Liver (tissue), 3 donors: ENCODE measurements around the gene GRIP2.

ENCODE experiments used
- ATF3 ChIP-seq: IDR thresholded peaks from 2 replicates; pipeline ENCODE4 v1.6.1; 2016; ENCODE audit warnings: antibody characterized with exemption
- EGR1 ChIP-seq, 2 donors: IDR thresholded peaks; 2 replicates each; pipeline ENCODE4 v1.6.1; 2016 to 2018; ENCODE audit warnings: antibody characterized with exemption in 2 of 2, low read depth in 2 of 2
- FOXA1 ChIP-seq: IDR thresholded peaks from 2 replicates; pipeline ENCODE4 v1.6.1; 2016; ENCODE audit warnings: antibody characterized with exemption
- GABPA ChIP-seq, 2 donors: IDR thresholded peaks in 1 of 2; conservative IDR thresholded peaks in 1 of 2; 2 replicates each; pipeline ENCODE4 v1.6.1; 2016; ENCODE audit warnings: antibody characterized with exemption in 2 of 2, mild to moderate bottlenecking in 1 of 2, moderate library complexity in 1 of 2
- MAX ChIP-seq: IDR thresholded peaks from 2 replicates; pipeline ENCODE4 v1.6.1; 2016; ENCODE audit warnings: antibody characterized with exemption
- RAD21 ChIP-seq, 2 donors: IDR thresholded peaks; 2 replicates each; pipeline ENCODE4 v1.6.1; 2016; ENCODE audit warnings: antibody characterized with exemption in 2 of 2, mild to moderate bottlenecking in 2 of 2
- SP1 ChIP-seq: IDR thresholded peaks from 2 replicates; pipeline ENCODE4 v1.6.1; 2018; ENCODE audit warnings: antibody characterized with exemption, mild to moderate bottlenecking
- TF ChIP-seq, protein P1 (sequence below): fragments of 150-350 bp; IDR thresholded peaks from 2 replicates; pipeline ENCODE4 v1.5.1; 2017; ENCODE audit warnings: improper control_type of control experiment, low read depth, low read length; ENCODE audit not compliant: missing input control
- TF ChIP-seq, protein P2 (sequence below): IDR thresholded peaks from 2 replicates; pipeline ENCODE4 v1.6.1; 2016; ENCODE audit warnings: antibody characterized with exemption
- TF ChIP-seq, protein P3 (sequence below): IDR thresholded peaks from 2 replicates; pipeline ENCODE4 v1.6.1; 2016; ENCODE audit warnings: antibody characterized with exemption, mild to moderate bottlenecking
- donor health status: healthy.
- donor health status: healthy.

DNA sequence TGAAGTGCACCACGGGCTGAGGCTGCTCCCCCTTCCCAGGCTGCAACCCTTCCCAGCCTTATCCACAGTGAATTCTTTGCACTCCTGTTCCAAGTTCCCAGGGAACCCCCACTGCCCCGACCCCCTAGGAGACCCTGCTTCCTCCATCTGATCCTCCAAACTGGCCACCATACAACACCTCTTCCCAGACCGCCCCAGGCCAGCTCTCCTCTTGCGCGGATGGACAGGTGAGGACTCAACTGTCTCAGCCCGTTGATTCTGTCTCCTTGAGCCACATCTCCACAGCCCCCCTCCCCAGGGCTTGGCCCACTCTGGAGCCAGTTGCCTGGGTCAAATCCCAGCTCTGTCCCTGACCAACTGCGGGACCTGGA is 21.7 kb downstream of the GRIP2 start:
- TF ChIP-seq, protein P1, sequence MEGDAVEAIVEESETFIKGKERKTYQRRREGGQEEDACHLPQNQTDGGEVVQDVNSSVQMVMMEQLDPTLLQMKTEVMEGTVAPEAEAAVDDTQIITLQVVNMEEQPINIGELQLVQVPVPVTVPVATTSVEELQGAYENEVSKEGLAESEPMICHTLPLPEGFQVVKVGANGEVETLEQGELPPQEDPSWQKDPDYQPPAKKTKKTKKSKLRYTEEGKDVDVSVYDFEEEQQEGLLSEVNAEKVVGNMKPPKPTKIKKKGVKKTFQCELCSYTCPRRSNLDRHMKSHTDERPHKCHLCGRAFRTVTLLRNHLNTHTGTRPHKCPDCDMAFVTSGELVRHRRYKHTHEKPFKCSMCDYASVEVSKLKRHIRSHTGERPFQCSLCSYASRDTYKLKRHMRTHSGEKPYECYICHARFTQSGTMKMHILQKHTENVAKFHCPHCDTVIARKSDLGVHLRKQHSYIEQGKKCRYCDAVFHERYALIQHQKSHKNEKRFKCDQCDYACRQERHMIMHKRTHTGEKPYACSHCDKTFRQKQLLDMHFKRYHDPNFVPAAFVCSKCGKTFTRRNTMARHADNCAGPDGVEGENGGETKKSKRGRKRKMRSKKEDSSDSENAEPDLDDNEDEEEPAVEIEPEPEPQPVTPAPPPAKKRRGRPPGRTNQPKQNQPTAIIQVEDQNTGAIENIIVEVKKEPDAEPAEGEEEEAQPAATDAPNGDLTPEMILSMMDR = no peak
- TF ChIP-seq FOXA1 (no peak), GABPA (IDR thresholded peaks at IDR 0.05 in 1 of 2, conservative IDR thresholded peaks at IDR 0.05 in 1 of 2) (no peak), MAX (no peak), ATF3 (no peak), EGR1 (IDR thresholded peaks at IDR 0.05; ENCODE audit: low read depth in 2 of 2) (no peak), SP1 (no peak), RAD21 (IDR thresholded peaks at IDR 0.05) (no peak)
- TF ChIP-seq, protein P2, sequence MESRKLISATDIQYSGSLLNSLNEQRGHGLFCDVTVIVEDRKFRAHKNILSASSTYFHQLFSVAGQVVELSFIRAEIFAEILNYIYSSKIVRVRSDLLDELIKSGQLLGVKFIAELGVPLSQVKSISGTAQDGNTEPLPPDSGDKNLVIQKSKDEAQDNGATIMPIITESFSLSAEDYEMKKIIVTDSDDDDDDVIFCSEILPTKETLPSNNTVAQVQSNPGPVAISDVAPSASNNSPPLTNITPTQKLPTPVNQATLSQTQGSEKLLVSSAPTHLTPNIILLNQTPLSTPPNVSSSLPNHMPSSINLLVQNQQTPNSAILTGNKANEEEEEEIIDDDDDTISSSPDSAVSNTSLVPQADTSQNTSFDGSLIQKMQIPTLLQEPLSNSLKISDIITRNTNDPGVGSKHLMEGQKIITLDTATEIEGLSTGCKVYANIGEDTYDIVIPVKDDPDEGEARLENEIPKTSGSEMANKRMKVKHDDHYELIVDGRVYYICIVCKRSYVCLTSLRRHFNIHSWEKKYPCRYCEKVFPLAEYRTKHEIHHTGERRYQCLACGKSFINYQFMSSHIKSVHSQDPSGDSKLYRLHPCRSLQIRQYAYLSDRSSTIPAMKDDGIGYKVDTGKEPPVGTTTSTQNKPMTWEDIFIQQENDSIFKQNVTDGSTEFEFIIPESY = no peak
- TF ChIP-seq, protein P3, sequence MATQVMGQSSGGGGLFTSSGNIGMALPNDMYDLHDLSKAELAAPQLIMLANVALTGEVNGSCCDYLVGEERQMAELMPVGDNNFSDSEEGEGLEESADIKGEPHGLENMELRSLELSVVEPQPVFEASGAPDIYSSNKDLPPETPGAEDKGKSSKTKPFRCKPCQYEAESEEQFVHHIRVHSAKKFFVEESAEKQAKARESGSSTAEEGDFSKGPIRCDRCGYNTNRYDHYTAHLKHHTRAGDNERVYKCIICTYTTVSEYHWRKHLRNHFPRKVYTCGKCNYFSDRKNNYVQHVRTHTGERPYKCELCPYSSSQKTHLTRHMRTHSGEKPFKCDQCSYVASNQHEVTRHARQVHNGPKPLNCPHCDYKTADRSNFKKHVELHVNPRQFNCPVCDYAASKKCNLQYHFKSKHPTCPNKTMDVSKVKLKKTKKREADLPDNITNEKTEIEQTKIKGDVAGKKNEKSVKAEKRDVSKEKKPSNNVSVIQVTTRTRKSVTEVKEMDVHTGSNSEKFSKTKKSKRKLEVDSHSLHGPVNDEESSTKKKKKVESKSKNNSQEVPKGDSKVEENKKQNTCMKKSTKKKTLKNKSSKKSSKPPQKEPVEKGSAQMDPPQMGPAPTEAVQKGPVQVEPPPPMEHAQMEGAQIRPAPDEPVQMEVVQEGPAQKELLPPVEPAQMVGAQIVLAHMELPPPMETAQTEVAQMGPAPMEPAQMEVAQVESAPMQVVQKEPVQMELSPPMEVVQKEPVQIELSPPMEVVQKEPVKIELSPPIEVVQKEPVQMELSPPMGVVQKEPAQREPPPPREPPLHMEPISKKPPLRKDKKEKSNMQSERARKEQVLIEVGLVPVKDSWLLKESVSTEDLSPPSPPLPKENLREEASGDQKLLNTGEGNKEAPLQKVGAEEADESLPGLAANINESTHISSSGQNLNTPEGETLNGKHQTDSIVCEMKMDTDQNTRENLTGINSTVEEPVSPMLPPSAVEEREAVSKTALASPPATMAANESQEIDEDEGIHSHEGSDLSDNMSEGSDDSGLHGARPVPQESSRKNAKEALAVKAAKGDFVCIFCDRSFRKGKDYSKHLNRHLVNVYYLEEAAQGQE = no peak
